ENCODE results near the gene CPSF4L. TPM values are rescaled to one million over a fixed set of nuclear protein-coding genes. Genes with fewer than 3 reads are reported as not detected.

The CPSF4L gene
- total and polyA plus RNA-seq, 2 of the 13 experiments (the other 11 are each of a cell fraction or from before 2014, with no cell fraction given) = 0.73 to 1.6 TPM

DNA sequence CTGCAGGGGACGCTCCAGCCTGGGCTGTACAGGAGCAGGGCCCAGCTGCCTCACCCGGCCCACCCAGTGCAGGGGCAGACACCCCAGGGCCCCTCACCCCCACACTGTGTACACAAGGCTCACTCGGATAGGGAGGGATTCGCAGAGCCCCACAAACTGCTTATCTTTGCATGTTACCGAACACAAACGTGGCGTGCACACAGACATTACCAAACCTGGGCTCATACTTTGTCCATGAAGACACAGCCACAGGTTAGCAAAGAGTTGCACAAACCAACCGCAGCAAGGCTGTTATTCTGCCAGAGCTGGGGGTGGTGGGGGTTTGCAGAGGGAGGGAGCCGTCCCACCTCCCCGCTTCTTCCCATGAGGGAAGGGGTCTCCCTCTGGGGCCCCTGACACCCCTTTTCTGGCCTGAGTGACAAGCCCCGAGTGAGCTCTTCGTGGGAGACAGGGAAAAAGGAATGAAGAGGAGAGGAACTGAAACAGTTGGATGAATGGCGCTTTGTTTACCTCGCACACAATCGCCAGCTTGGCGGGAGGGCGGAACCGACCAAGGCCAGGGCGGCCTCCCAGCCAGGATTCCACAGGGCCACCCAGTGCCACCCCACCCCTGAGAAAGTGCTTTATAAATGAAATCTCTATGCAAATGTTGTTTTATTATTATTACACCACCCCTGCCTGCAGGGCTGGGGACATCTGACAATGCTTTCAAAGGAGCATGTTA is 434 bp upstream of the CPSF4L start (continued):
- TF ChIP-seq RAD51 (IDR thresholded peaks at IDR 0.05; ENCODE audit: borderline replicate concordance) = no peak
- TF ChIP-seq ETV5 (CRISPR knock-in tag; IDR thresholded peaks at IDR 0.05; ENCODE audit: borderline replicate concordance) = peak; percentile 67
- TF ChIP-seq, protein P1, sequence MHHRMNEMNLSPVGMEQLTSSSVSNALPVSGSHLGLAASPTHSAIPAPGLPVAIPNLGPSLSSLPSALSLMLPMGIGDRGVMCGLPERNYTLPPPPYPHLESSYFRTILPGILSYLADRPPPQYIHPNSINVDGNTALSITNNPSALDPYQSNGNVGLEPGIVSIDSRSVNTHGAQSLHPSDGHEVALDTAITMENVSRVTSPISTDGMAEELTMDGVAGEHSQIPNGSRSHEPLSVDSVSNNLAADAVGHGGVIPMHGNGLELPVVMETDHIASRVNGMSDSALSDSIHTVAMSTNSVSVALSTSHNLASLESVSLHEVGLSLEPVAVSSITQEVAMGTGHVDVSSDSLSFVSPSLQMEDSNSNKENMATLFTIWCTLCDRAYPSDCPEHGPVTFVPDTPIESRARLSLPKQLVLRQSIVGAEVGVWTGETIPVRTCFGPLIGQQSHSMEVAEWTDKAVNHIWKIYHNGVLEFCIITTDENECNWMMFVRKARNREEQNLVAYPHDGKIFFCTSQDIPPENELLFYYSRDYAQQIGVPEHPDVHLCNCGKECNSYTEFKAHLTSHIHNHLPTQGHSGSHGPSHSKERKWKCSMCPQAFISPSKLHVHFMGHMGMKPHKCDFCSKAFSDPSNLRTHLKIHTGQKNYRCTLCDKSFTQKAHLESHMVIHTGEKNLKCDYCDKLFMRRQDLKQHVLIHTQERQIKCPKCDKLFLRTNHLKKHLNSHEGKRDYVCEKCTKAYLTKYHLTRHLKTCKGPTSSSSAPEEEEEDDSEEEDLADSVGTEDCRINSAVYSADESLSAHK (CRISPR knock-in tag; IDR thresholded peaks at IDR 0.05; ENCODE audit: borderline replicate concordance) = peak; percentile 13; the same call in 1 of the 2 replicates
- TF ChIP-seq TSC22D2 (CRISPR knock-in tag; IDR thresholded peaks at IDR 0.05; ENCODE audit: borderline replicate concordance) = 0 out of 2 replicates have a peak, but pooled peaks have one; percentile 60
- no peak for TF ChIP-seq ZNF207 (IDR thresholded peaks at IDR 0.05; ENCODE audit: borderline replicate concordance)
- no peak for TF ChIP-seq SMAD1 (CRISPR knock-in tag; IDR thresholded peaks at IDR 0.05; ENCODE audit: borderline replicate concordance, low read depth)
- peak; percentile 60; the same call in 1 of the 2 replicates for TF ChIP-seq CBFB (CRISPR knock-in tag; IDR thresholded peaks at IDR 0.05)
- TF ChIP-seq SRF (IDR thresholded peaks at IDR 0.05; ENCODE audit: low read depth, low read length) = peak; percentile 33; the same call in 1 of the 2 replicates
- peak; percentile 86 for TF ChIP-seq FOXO1 (CRISPR knock-in tag; IDR thresholded peaks at IDR 0.05)
- peak; percentile 61 for TF ChIP-seq ZNF431 (CRISPR knock-in tag; IDR thresholded peaks at IDR 0.05; ENCODE audit: borderline replicate concordance, low read depth)
- TF ChIP-seq CEBPG (CRISPR knock-in tag; IDR thresholded peaks at IDR 0.05) = peak; percentile 80
- no peak; the same call in 1 of the 2 replicates for TF ChIP-seq KLF6 (CRISPR knock-in tag; IDR thresholded peaks at IDR 0.05)
- peak; percentile 56 for TF ChIP-seq BCL6 (CRISPR knock-in tag; IDR thresholded peaks at IDR 0.05)
- TF ChIP-seq, protein P2, sequence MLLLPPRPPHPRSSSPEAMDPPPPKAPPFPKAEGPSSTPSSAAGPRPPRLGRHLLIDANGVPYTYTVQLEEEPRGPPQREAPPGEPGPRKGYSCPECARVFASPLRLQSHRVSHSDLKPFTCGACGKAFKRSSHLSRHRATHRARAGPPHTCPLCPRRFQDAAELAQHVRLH (CRISPR knock-in tag; IDR thresholded peaks at IDR 0.05; ENCODE audit: borderline replicate concordance, low read depth) = peak; percentile 64; the same call in 1 of the 2 replicates
- TF ChIP-seq, protein P3, sequence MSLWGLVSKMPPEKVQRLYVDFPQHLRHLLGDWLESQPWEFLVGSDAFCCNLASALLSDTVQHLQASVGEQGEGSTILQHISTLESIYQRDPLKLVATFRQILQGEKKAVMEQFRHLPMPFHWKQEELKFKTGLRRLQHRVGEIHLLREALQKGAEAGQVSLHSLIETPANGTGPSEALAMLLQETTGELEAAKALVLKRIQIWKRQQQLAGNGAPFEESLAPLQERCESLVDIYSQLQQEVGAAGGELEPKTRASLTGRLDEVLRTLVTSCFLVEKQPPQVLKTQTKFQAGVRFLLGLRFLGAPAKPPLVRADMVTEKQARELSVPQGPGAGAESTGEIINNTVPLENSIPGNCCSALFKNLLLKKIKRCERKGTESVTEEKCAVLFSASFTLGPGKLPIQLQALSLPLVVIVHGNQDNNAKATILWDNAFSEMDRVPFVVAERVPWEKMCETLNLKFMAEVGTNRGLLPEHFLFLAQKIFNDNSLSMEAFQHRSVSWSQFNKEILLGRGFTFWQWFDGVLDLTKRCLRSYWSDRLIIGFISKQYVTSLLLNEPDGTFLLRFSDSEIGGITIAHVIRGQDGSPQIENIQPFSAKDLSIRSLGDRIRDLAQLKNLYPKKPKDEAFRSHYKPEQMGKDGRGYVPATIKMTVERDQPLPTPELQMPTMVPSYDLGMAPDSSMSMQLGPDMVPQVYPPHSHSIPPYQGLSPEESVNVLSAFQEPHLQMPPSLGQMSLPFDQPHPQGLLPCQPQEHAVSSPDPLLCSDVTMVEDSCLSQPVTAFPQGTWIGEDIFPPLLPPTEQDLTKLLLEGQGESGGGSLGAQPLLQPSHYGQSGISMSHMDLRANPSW (CRISPR knock-in tag; IDR thresholded peaks at IDR 0.05; ENCODE audit: borderline replicate concordance) = no peak; the same call in 1 of the 2 replicates
- no peak for TF ChIP-seq PPARG (CRISPR knock-in tag; conservative IDR thresholded peaks at IDR 0.05)
- no peak for TF ChIP-seq KDM1A (CRISPR knock-in tag; IDR thresholded peaks at IDR 0.05)
- TF ChIP-seq ZNF891 (CRISPR knock-in tag; IDR thresholded peaks at IDR 0.05) = no peak
- no peak for TF ChIP-seq MTF1 (CRISPR knock-in tag; IDR thresholded peaks at IDR 0.05)
- TF ChIP-seq JUND (CRISPR knock-in tag; IDR thresholded peaks at IDR 0.05) = no peak; the same call in 1 of the 2 replicates
- no peak for TF ChIP-seq ARHGAP35 (CRISPR knock-in tag; IDR thresholded peaks at IDR 0.05; ENCODE audit: borderline replicate concordance)
- no peak for TF ChIP-seq HES4 (CRISPR knock-in tag; IDR thresholded peaks at IDR 0.05; ENCODE audit: borderline replicate concordance)
- TF ChIP-seq ARNTL (CRISPR knock-in tag; IDR thresholded peaks at IDR 0.05) = no peak
- peak; percentile 75 for TF ChIP-seq AGO1 (IDR thresholded peaks at IDR 0.05; ENCODE audit: low read depth, low read length, poor library complexity, severe bottlenecking)
- peak; percentile 40 for TF ChIP-seq TCF7 (IDR thresholded peaks at IDR 0.05; ENCODE audit: low read depth)
- TF ChIP-seq BRCA1 (CRISPR knock-in tag; IDR thresholded peaks at IDR 0.05) = no peak
- no peak for TF ChIP-seq ZNF790 (CRISPR knock-in tag; IDR thresholded peaks at IDR 0.05; ENCODE audit: borderline replicate concordance)

Data from HepG2 (cell line).